Esophagus squamous epithelium (tissue), 4 donors: ENCODE data around the gene CDH13.

Source experiments
- POLR2A ChIP-seq, 4 donors: fragments of 450-650 bp; IDR thresholded peaks; one replicate each; pipeline ENCODE4 v1.6.1; 2017; ENCODE audit warnings: antibody characterized with exemption in 4 of 4, mild to moderate bottlenecking in 4 of 4, moderate library complexity in 3 of 4
- TF ChIP-seq, protein P1 (sequence below), 6 experiments: fragments of 450-650 bp in 4 of 6; fragments of 200-600 bp in 2 of 6; sonication (generic) in 2 of 6; IDR thresholded peaks; one replicate each; pipeline ENCODE4 v1.5.1; 2016 to 2019; ENCODE audit warnings: antibody characterized with exemption in 6 of 6, mild to moderate bottlenecking in 4 of 6, moderate library complexity in 4 of 6

DNA sequence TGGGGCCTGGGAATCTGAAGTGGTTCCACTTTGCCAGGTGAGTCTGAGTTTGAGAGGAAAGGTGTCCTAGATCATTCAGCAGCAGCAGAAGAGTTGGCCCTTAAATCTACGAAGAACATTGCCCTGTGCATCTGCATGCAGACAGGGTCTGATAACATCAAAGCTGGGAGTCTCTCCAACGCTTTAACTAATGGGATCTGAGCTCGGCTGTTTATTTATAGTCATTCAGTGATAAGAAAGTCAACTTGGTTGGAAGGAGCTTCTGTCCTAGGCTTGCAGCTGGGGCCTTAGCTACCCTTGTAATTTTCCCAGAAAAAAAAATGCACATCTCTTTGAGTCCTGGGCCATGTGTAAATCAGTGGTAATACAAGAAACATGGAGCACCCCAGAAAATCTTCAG, 763.0 kb downstream of the CDH13 start:
- TF ChIP-seq POLR2A (IDR thresholded peaks at IDR 0.05), result no peak
- TF ChIP-seq, protein P1, sequence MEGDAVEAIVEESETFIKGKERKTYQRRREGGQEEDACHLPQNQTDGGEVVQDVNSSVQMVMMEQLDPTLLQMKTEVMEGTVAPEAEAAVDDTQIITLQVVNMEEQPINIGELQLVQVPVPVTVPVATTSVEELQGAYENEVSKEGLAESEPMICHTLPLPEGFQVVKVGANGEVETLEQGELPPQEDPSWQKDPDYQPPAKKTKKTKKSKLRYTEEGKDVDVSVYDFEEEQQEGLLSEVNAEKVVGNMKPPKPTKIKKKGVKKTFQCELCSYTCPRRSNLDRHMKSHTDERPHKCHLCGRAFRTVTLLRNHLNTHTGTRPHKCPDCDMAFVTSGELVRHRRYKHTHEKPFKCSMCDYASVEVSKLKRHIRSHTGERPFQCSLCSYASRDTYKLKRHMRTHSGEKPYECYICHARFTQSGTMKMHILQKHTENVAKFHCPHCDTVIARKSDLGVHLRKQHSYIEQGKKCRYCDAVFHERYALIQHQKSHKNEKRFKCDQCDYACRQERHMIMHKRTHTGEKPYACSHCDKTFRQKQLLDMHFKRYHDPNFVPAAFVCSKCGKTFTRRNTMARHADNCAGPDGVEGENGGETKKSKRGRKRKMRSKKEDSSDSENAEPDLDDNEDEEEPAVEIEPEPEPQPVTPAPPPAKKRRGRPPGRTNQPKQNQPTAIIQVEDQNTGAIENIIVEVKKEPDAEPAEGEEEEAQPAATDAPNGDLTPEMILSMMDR (IDR thresholded peaks at IDR 0.05), result no peak
